Mesenchymal stem cell (in vitro differentiated cells and primary cell): ENCODE results near the gene SAXO1.
"Not testable (repeated sequence)": the region's sequence is repeated elsewhere in the genome, so short reads cannot be mapped to it uniquely, and the experiment has no call there.

Source experiments
- DNase-seq: peaks from one replicate; pipeline ENCODE4 v3.0.0-alpha.2; 2013
- H2AFZ ChIP-seq: one replicate; pipeline ENCODE4 v1.6.1; 2013; ENCODE audit warnings: low read depth, mild to moderate bottlenecking, control low read depth, inconsistent platforms, low read length, moderate library complexity
- H2AK5ac ChIP-seq: 2 replicates; pipeline ENCODE4 v1.6.1; 2013; ENCODE audit warnings: low read length, moderate library complexity, mild to moderate bottlenecking, inconsistent platforms; ENCODE audit not compliant: severe bottlenecking
- H2BK120ac ChIP-seq: one replicate; pipeline ENCODE4 v1.6.1; 2013; ENCODE audit warnings: low read depth, mild to moderate bottlenecking, inconsistent platforms, low read length, moderate library complexity
- H2BK12ac ChIP-seq, 2 experiments: one replicate each; pipeline ENCODE4 v1.6.1; 2013; ENCODE audit warnings: inconsistent platforms in 2 of 2, low read length in 2 of 2, mild to moderate bottlenecking in 2 of 2, moderate library complexity in 2 of 2, control low read depth in 1 of 2
- H2BK15ac ChIP-seq: one replicate; pipeline ENCODE4 v1.6.1; 2013; ENCODE audit warnings: mild to moderate bottlenecking, low read depth, inconsistent platforms; ENCODE audit not compliant: poor library complexity, severe bottlenecking
- H2BK5ac ChIP-seq: 2 replicates; pipeline ENCODE4 v1.6.1; 2013; ENCODE audit warnings: low read depth, mild to moderate bottlenecking, low read length, control low read depth, inconsistent platforms; ENCODE audit not compliant: poor library complexity, severe bottlenecking
- H3K14ac ChIP-seq, 2 experiments: one replicate each; pipeline ENCODE4 v1.6.1; 2013; ENCODE audit warnings: inconsistent platforms in 2 of 2, low read length in 2 of 2, control low read depth in 1 of 2, mild to moderate bottlenecking in 1 of 2, moderate library complexity in 1 of 2
- H3K18ac ChIP-seq, 2 experiments: one replicate each; pipeline ENCODE4 v1.6.1; 2013; ENCODE audit warnings: inconsistent platforms in 2 of 2, low read length in 2 of 2, control low read depth in 1 of 2, low read depth in 1 of 2, mild to moderate bottlenecking in 1 of 2
- H3K23ac ChIP-seq, 2 experiments: one replicate each; pipeline ENCODE4 v1.6.1; 2013; ENCODE audit warnings: inconsistent platforms in 2 of 2, low read length in 2 of 2, mild to moderate bottlenecking in 2 of 2, moderate library complexity in 2 of 2, control low read depth in 1 of 2
- H3K27ac ChIP-seq: 2 replicates; pipeline ENCODE4 v1.5.1; 2013; ENCODE audit warnings: mild to moderate bottlenecking, moderate library complexity, low read length, control low read depth, inconsistent platforms; ENCODE audit not compliant: poor library complexity, severe bottlenecking
- H3K27me3 ChIP-seq, 2 experiments: 2 replicates each; pipeline versions ENCODE4 v1.6.1 to v1.7.0; 2013; ENCODE audit warnings: low read length in 2 of 2, mild to moderate bottlenecking in 2 of 2, moderate library complexity in 2 of 2, control low read depth in 1 of 2, inconsistent platforms in 1 of 2; ENCODE audit not compliant: control insufficient read depth in 1 of 2, insufficient read depth in 1 of 2
- H3K36me3 ChIP-seq, 2 experiments: 2 replicates each; pipeline versions ENCODE4 v1.6.1 to v1.7.0; 2013; ENCODE audit warnings: low read length in 2 of 2, control low read depth in 1 of 2, inconsistent platforms in 1 of 2, low read depth in 1 of 2, mild to moderate bottlenecking in 1 of 2; ENCODE audit not compliant: insufficient read depth in 2 of 2, control insufficient read depth in 1 of 2
- H3K4ac ChIP-seq, 2 experiments: one replicate each; pipeline ENCODE4 v1.6.1; 2013; ENCODE audit warnings: inconsistent platforms in 2 of 2, low read length in 2 of 2, mild to moderate bottlenecking in 2 of 2, moderate library complexity in 2 of 2, control low read depth in 1 of 2, low read depth in 1 of 2
- H3K4me1 ChIP-seq: 2 replicates; pipeline ENCODE4 v1.6.1; 2013; ENCODE audit warnings: low read depth, low read length, control low read depth; ENCODE audit not compliant: control insufficient read depth, insufficient read depth
- H3K4me2 ChIP-seq: 2 replicates; pipeline ENCODE4 v1.6.1; 2013; ENCODE audit warnings: low read length, mild to moderate bottlenecking, inconsistent platforms; ENCODE audit not compliant: poor library complexity, severe bottlenecking
- H3K4me3 ChIP-seq, 2 experiments: 2 replicates each; pipeline versions ENCODE4 v1.5.1 to v1.7.0; 2013; ENCODE audit warnings: low read length in 2 of 2, mild to moderate bottlenecking in 2 of 2, control low read depth in 1 of 2, low read depth in 1 of 2; ENCODE audit not compliant: insufficient read depth in 1 of 2
- H3K79me1 ChIP-seq: replicated peaks from 2 replicates; pipeline ENCODE4 v1.6.1; 2013; ENCODE audit warnings: mild to moderate bottlenecking, control low read depth, low read length, inconsistent platforms; ENCODE audit not compliant: poor library complexity, severe bottlenecking
- H3K9ac ChIP-seq: 2 replicates; pipeline ENCODE4 v1.7.0; 2013; ENCODE audit warnings: mild to moderate bottlenecking, low read length, moderate library complexity
- H3K9me3 ChIP-seq: 2 replicates; pipeline ENCODE4 v1.7.0; 2013; ENCODE audit warnings: mild to moderate bottlenecking, low read length; ENCODE audit not compliant: control insufficient read depth
- H4K8ac ChIP-seq: one replicate; pipeline ENCODE4 v1.6.1; 2013; ENCODE audit warnings: inconsistent platforms, mild to moderate bottlenecking, low read length, moderate library complexity
- H4K91ac ChIP-seq: one replicate; pipeline ENCODE4 v1.6.1; 2013; ENCODE audit warnings: mild to moderate bottlenecking, low read length, inconsistent platforms
- WGBS: methylation state at CpG from one replicate; pipeline ENCODE4 v1.1.7; 2013; ENCODE audit warnings: mixed read lengths; 5-methylcytosine and 5-hydroxymethylcytosine counted together

Gene SAXO1

DNA sequence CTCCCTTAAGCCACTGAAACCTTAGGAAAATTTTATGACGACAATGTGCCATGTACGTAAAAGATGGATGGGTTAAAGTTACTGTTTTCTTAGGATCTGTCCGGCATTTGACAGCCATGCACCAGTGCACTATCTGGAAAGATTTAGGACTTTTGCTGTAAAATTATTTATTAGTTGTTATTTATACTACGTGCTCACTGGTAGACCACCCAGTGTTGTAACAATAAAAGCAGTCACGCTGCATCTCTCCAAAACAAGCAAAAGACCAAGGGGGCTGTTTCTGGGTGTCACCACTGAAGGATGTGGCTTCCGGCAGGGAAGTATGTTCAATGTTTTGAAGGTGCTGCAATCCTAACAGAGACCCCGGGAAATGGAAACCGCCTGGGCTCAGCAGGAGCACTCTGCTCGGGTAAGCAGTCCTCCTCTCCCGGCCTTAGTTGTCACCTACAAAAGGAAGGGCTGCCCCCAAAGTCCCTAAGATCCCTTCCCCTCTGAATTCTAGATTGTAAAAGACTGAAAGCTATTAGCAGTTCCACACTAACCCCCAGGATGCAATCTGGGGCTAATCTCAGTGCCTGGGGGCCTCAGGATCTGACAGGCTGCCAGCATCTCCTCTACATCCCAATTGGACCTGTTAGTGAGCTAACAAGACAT is 38.6 kb downstream of the SAXO1 start:
- no peak overlapping the region for H2BK15ac ChIP-seq
- peaks cover 0 to 3% of the 10 kb centered on the region in 2 experiments for H3K27me3 ChIP-seq
- no peak overlapping the region for H3K18ac ChIP-seq
- H3K79me1 ChIP-seq = no peaks in the 10 kb centered on the region
- H3K9ac ChIP-seq = no peak overlapping the region
- no peak overlapping the region for H3K4me2 ChIP-seq
- no peak overlapping the region for H2AK5ac ChIP-seq
- no peak for DNase-seq
- H3K4me3 ChIP-seq = no peak overlapping the region
- H2BK12ac ChIP-seq = no peak overlapping the region
- no peaks in the 10 kb centered on the region for H3K9me3 ChIP-seq
- no peak overlapping the region for H4K8ac ChIP-seq
- no peak overlapping the region for H3K23ac ChIP-seq
- H3K14ac ChIP-seq = no peak overlapping the region
- no peak overlapping the region for H3K4ac ChIP-seq
- no peak overlapping the region for H2BK5ac ChIP-seq
- 58% methylated on average over 9 of the region's 10 CpGs for WGBS
- H4K91ac ChIP-seq = no peak overlapping the region
- H3K27ac ChIP-seq = no peak overlapping the region
- H3K36me3 ChIP-seq = no peaks in the 10 kb centered on the region
- H2AFZ ChIP-seq = no peak overlapping the region
- H2BK120ac ChIP-seq = no peak overlapping the region
- H3K4me1 ChIP-seq = peaks cover 4% of the 10 kb centered on the region

DNA sequence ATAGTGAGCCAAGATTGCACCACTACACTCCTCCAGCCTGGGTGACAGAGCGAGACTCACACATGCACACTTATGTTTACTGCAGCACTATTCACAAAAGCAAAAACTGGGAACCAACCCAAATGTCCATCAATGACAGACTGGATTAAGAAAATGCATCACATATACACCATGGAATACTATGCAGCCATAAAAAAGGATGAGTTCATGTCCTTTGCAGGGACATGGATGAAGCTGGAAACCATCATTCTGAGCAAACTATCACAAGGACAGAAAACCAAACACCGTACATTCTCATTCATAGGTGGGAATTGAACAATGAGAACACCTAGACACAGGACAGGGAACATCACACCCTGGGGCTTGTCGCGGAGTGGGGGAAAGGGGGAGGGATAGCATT is 41.8 kb downstream of the SAXO1 start:
- not testable (repeated sequence) for H2AFZ ChIP-seq, H3K18ac ChIP-seq, H2AK5ac ChIP-seq, H2BK5ac ChIP-seq, H3K14ac ChIP-seq, H3K4ac ChIP-seq, H3K27me3 ChIP-seq, H2BK120ac ChIP-seq, H3K23ac ChIP-seq, H3K79me1 ChIP-seq, H3K4me2 ChIP-seq, H3K4me3 ChIP-seq, H3K9me3 ChIP-seq, H3K27ac ChIP-seq, H3K9ac ChIP-seq, H2BK12ac ChIP-seq, H3K36me3 ChIP-seq, DNase-seq, H4K8ac ChIP-seq, H4K91ac ChIP-seq, H2BK15ac ChIP-seq, H3K4me1 ChIP-seq
- WGBS = 100% methylated on average over 3 of the region's 4 CpGs

DNA sequence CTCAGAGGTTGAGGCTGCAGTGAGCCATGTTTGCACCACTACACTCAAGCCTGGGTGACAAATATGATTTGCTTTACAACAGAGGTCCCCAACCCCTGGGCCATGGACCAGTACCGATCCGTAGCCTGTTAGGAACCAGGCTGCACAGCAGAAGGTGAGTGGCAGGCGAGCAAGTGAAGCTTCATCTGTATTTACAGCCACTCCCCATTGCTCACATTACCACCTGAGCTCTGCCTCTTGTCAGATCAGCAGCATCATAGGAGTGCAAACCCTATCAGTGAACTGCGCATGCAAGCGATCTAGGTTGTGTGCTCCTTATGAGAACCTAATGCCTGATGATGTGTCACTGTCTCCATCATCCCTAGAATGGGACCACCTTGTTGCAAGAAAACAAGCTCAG is 42.5 kb downstream of the SAXO1 start:
- no peak overlapping the region for H3K4ac ChIP-seq
- no peaks in the 10 kb centered on the region for H3K36me3 ChIP-seq
- no peak overlapping the region for H2AFZ ChIP-seq
- no peak overlapping the region for H3K4me3 ChIP-seq
- H3K4me2 ChIP-seq = no peak overlapping the region
- H3K79me1 ChIP-seq = no peaks in the 10 kb centered on the region
- no peak overlapping the region for H4K8ac ChIP-seq
- H3K27ac ChIP-seq = no peak overlapping the region
- no peak for DNase-seq
- no peak overlapping the region for H2BK15ac ChIP-seq
- no peak overlapping the region for H2BK120ac ChIP-seq
- H3K4me1 ChIP-seq = peaks cover 6% of the 10 kb centered on the region
- H3K9ac ChIP-seq = no peak overlapping the region
- H3K9me3 ChIP-seq = no peaks in the 10 kb centered on the region
- WGBS = 92% methylated on average over 5 of the region's 5 CpGs
- H2AK5ac ChIP-seq = no peak overlapping the region
- H3K14ac ChIP-seq = no peak overlapping the region
- no peak overlapping the region for H3K23ac ChIP-seq
- H3K27me3 ChIP-seq = peaks cover 0 to 3% of the 10 kb centered on the region in 2 experiments
- H4K91ac ChIP-seq = no peak overlapping the region
- H2BK12ac ChIP-seq = no peak overlapping the region
- H3K18ac ChIP-seq = no peak overlapping the region
- H2BK5ac ChIP-seq = no peak overlapping the region

DNA sequence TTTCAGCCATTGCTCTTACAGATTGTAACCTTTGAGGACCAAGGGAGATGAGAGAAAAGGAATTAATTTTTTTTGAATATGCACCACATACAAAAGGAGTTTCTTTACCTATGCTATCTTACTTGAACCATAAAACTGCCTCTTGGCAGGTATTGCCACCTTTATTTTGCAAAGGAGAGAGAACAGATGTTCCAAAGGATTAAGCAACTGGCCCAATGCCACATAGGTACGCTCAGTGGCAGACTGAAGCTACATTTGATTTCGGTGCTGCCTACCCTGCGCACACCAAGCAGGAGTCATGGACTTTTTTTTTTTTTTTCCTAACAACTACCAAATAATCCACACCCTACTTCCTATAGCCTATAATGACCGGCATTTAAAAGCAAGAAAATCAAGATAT is 43.1 kb downstream of the SAXO1 start:
- no peak overlapping the region for H2BK15ac ChIP-seq
- no peaks in the 10 kb centered on the region for H3K36me3 ChIP-seq
- no peaks in the 10 kb centered on the region for H3K27me3 ChIP-seq
- no peaks in the 10 kb centered on the region for H3K9me3 ChIP-seq
- no peak overlapping the region for H3K9ac ChIP-seq
- H2BK120ac ChIP-seq = no peak overlapping the region
- no peak overlapping the region for H3K4me2 ChIP-seq
- H3K79me1 ChIP-seq = no peaks in the 10 kb centered on the region
- H4K91ac ChIP-seq = no peak overlapping the region
- WGBS = 95% methylated on average over 4 of the region's 4 CpGs
- no peak overlapping the region for H4K8ac ChIP-seq
- no peak for DNase-seq
- H2BK12ac ChIP-seq = no peak overlapping the region
- no peak overlapping the region for H2AK5ac ChIP-seq
- peaks cover 6% of the 10 kb centered on the region for H3K4me1 ChIP-seq
- no peak overlapping the region for H3K4ac ChIP-seq
- H3K27ac ChIP-seq = no peak overlapping the region
- H3K4me3 ChIP-seq = no peak overlapping the region
- no peak overlapping the region for H2BK5ac ChIP-seq
- H3K14ac ChIP-seq = no peak overlapping the region
- H2AFZ ChIP-seq = no peak overlapping the region
- no peak overlapping the region for H3K18ac ChIP-seq
- no peak overlapping the region for H3K23ac ChIP-seq
